Brain microvascular endothelial cell (primary cell): ENCODE data around the gene CUBN.
A peak's percentile ranks its signal among the peaks of the same experiment; 100 is the strongest.

Experiments used
- DNase-seq: peaks from one replicate; pipeline ENCODE4 v3.0.0-alpha.2; 2020
- H3K27ac ChIP-seq: fragments of 250-450 bp; sonication (Bioruptor Pico); 2 replicates; pipeline ENCODE4 v1.5.1; 2020; ENCODE audit warnings: mild to moderate bottlenecking, moderate library complexity
- H3K27me3 ChIP-seq: fragments of 250-450 bp; sonication (Bioruptor Pico); replicated peaks from 2 replicates; pipeline ENCODE4 v1.5.1; 2020; ENCODE audit warnings: mild to moderate bottlenecking
- H3K36me3 ChIP-seq: fragments of 250-450 bp; sonication (Bioruptor Pico); replicated peaks from 2 replicates; pipeline ENCODE4 v1.5.1; 2020; ENCODE audit warnings: mild to moderate bottlenecking
- H3K4me3 ChIP-seq: 2 replicates; pipeline ENCODE4 v1.5.1; 2011; ENCODE audit warnings: low read depth, mild to moderate bottlenecking, control low read depth, low read length, moderate library complexity
- CTCF ChIP-seq: IDR thresholded peaks from 2 replicates; pipeline ENCODE4 v1.5.1; 2011; ENCODE audit warnings: low read depth, mild to moderate bottlenecking, moderate library complexity, low read length, control low read depth, inconsistent platforms; ENCODE audit errors: missing control alignments
- in situ Hi-C: cut with HindIII; loops from 2 replicates; pipeline ENCODE4 v1.10.0; 2017; ENCODE audit warnings: low sequenced_read_pairs, low pct_ligation_motif_present

Gene CUBN

DNA sequence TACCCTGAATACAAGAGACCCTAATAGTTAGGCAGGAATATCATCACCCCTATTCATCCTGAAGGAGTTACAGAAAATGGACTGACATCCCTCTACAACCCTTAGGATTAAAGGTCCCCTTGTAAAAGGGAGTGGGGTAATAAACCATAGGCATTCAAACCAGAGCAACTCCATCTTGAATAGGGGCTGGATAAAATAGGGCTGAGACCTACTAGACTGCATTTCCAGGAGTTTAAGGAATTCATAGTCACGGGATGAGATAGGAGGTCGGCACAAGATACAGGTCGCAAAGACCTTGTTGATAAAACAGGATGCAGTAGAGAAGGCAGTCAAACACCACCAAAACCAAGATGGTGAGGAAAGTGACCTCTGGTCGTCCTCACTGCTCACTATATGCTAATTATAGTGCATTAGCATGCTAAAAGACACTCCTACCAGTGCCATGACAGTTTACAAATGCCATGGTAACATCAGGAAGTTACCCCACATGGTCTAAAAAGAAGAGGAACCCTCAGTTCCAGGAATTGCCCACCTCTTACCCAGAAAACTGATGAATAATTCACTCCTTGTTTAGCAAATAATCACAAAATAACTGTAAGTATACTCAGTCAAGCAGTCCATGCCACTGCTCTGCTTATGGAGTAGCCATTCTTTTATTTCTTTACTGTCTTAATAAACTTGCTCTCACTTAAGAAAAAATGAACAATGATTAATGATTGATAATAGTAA is 37.2 kb downstream of the CUBN start:
- Histone ChIP-seq H3K27me3 (no peaks in the 10 kb centered on the region), H3K27ac (no peak overlapping the region), H3K4me3 (no peak overlapping the region), H3K36me3 (no peaks in the 10 kb centered on the region)
- in situ Hi-C loops: no loop called here
- no peak for DNase-seq
- no peak for TF ChIP-seq CTCF

GRCh38 chr10:17088118-17088806 is 41.3 kb downstream of the CUBN start:
- in situ Hi-C loops: no loop called here

DNA sequence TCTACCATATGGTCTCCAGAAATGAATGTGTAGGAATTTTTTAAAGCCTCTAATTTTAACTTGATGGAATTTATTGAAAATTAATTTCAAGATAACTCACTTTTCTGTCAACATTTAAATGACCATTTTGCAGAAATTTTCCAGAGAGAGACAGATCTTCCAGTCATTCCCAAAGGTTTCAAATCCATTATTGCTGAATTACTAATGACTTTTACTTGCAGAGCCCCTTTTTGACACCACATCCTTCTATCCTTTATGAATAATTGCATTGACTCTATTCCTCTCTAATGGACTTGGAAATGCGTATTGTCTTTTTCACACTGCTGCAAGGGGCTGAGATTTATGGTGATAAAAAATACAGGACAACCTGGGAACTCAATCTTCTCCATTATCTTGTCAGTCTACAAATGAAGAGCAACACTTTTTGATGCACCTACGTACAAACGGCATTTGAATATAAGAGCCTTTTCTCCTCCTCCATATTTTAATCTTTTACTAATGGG is 42.7 kb downstream of the CUBN start:
- no peak for TF ChIP-seq CTCF
- no peaks in the 10 kb centered on the region for H3K36me3 ChIP-seq
- no peak overlapping the region for H3K27ac ChIP-seq
- no peaks in the 10 kb centered on the region for H3K27me3 ChIP-seq
- no peak overlapping the region for H3K4me3 ChIP-seq
- in situ Hi-C loops: no loop called here
- no peak for DNase-seq

More at GRCh38 chr10:17088118-17088806, 41.3 kb downstream of the CUBN start:
- peak overlapping the region; percentile 28 for H3K27ac ChIP-seq
- no peaks in the 10 kb centered on the region for H3K27me3 ChIP-seq
- no peak overlapping the region for H3K4me3 ChIP-seq
- peak; percentile 75 for DNase-seq
- no peaks in the 10 kb centered on the region for H3K36me3 ChIP-seq
- no peak for TF ChIP-seq CTCF

- in situ Hi-C loops: no loop called here
- DNase-seq: no peak
- H3K27ac ChIP-seq: no peak overlapping the region
- H3K4me3 ChIP-seq: no peak overlapping the region
- H3K36me3 ChIP-seq: no peaks in the 10 kb centered on the region
- no peak for TF ChIP-seq CTCF
- no peaks in the 10 kb centered on the region for H3K27me3 ChIP-seq
Measured at GRCh38 chr10:17085011-17085725, 44.4 kb downstream of the CUBN start.

DNA sequence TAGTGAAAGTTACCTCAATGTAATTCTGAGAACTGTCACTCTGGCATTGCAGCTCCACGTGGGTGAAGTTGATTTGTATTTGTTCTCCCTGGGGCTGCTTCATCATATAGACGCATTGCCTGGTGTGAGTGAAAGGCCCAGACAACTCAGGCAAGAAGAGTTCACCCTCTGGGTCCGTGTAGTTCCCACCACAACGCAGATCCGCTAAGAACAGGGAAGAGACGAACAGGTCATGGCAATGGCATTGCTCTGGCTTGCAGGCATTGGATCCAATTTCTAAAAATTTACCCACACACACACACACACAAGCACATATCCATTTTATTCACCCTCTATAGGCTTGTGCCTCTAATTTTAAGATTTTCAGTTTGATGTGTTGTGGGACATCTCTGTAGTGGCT is 45.4 kb downstream of the CUBN start:
- no peak for DNase-seq
- Histone ChIP-seq H3K36me3 (no peaks in the 10 kb centered on the region), H3K4me3 (no peak overlapping the region), H3K27ac (no peak overlapping the region), H3K27me3 (no peaks in the 10 kb centered on the region)
- no peak for TF ChIP-seq CTCF
- in situ Hi-C loops: no loop called here
